ENCODE measurements around the gene UQCR10.

The UQCR10 gene

DNA sequence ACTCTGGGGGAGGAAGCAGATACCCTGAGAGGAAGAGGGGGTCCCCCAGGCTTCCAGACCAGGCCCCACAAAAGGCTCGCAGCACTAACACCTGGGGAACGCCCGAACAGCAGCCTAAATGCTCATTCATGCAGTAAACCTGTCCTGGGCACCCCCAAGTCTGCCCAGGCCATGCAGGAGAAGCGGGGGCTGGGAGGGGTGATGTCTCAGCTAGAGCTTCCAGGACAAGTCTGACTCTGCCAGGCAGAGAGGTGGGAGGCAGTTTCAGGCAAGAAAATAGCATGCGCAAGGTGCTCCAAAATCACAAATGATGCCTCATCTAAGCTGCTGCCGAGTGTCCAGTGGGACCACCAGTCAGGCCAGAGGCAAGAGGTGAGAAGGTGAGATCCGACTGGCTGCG lies 32.8 kb upstream of the UQCR10 start:
- Histone ChIP-seq H3K27me3 (ENCODE audit: insufficient read depth, poor library complexity, severe bottlenecking) (no peaks in the 10 kb centered on the region), H3K4me3 (replicated peaks; ENCODE audit: insufficient read depth, low read length) (no peak overlapping the region), H3K27ac (replicated peaks) (no peak overlapping the region)
- TF ChIP-seq, protein P1, sequence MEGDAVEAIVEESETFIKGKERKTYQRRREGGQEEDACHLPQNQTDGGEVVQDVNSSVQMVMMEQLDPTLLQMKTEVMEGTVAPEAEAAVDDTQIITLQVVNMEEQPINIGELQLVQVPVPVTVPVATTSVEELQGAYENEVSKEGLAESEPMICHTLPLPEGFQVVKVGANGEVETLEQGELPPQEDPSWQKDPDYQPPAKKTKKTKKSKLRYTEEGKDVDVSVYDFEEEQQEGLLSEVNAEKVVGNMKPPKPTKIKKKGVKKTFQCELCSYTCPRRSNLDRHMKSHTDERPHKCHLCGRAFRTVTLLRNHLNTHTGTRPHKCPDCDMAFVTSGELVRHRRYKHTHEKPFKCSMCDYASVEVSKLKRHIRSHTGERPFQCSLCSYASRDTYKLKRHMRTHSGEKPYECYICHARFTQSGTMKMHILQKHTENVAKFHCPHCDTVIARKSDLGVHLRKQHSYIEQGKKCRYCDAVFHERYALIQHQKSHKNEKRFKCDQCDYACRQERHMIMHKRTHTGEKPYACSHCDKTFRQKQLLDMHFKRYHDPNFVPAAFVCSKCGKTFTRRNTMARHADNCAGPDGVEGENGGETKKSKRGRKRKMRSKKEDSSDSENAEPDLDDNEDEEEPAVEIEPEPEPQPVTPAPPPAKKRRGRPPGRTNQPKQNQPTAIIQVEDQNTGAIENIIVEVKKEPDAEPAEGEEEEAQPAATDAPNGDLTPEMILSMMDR (IDR thresholded peaks at IDR 0.05; ENCODE audit: insufficient read depth, low read length): no peak
- TF ChIP-seq, protein P2, sequence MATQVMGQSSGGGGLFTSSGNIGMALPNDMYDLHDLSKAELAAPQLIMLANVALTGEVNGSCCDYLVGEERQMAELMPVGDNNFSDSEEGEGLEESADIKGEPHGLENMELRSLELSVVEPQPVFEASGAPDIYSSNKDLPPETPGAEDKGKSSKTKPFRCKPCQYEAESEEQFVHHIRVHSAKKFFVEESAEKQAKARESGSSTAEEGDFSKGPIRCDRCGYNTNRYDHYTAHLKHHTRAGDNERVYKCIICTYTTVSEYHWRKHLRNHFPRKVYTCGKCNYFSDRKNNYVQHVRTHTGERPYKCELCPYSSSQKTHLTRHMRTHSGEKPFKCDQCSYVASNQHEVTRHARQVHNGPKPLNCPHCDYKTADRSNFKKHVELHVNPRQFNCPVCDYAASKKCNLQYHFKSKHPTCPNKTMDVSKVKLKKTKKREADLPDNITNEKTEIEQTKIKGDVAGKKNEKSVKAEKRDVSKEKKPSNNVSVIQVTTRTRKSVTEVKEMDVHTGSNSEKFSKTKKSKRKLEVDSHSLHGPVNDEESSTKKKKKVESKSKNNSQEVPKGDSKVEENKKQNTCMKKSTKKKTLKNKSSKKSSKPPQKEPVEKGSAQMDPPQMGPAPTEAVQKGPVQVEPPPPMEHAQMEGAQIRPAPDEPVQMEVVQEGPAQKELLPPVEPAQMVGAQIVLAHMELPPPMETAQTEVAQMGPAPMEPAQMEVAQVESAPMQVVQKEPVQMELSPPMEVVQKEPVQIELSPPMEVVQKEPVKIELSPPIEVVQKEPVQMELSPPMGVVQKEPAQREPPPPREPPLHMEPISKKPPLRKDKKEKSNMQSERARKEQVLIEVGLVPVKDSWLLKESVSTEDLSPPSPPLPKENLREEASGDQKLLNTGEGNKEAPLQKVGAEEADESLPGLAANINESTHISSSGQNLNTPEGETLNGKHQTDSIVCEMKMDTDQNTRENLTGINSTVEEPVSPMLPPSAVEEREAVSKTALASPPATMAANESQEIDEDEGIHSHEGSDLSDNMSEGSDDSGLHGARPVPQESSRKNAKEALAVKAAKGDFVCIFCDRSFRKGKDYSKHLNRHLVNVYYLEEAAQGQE (IDR thresholded peaks at IDR 0.05; ENCODE audit: insufficient replicate concordance, low read depth): no peak
- TF ChIP-seq GABPA (IDR thresholded peaks at IDR 0.05; ENCODE audit: low read depth): no peak
- TF ChIP-seq SPI1 (IDR thresholded peaks at IDR 0.05; ENCODE audit: borderline replicate concordance, low read depth): no peak
- TF ChIP-seq POLR2AphosphoS5 (IDR thresholded peaks at IDR 0.05; ENCODE audit: low read depth): no peak
- no peak for DNase-seq (ENCODE audit: low read depth in 1 of 2, low spot score in 1 of 2)

DNA sequence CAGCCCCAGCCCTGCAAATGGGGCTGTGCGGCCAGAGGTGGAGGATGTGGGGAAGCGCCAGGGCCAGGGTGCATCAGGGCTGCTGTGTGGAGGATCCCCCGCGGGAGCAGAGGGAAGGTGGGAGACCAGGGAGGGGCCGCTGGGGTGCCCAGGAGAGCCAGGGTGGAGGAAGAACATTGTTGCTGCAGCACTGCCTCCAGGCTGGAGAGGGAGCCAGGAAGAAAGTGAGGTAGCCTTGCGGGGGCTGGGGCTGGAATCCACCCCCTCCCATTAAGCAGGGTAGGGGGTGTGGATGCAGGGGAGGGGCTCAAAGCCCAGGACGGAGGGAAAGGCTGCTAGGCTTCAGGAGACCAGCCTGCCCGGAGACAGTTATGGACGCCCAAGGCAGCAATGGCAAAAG lies 32.3 kb upstream of the UQCR10 start:
- no peak for TF ChIP-seq POLR2AphosphoS5 (IDR thresholded peaks at IDR 0.05; ENCODE audit: low read depth)
- TF ChIP-seq, protein P2 (IDR thresholded peaks at IDR 0.05; ENCODE audit: insufficient replicate concordance, low read depth): no peak
- TF ChIP-seq GABPA (IDR thresholded peaks at IDR 0.05; ENCODE audit: low read depth): no peak
- TF ChIP-seq SPI1 (IDR thresholded peaks at IDR 0.05; ENCODE audit: borderline replicate concordance, low read depth): no peak
- TF ChIP-seq, protein P1 (IDR thresholded peaks at IDR 0.05; ENCODE audit: insufficient read depth, low read length): no peak
- Histone ChIP-seq H3K4me3 (replicated peaks; ENCODE audit: insufficient read depth, low read length) (no peak overlapping the region), H3K27me3 (ENCODE audit: insufficient read depth, poor library complexity, severe bottlenecking) (no peaks in the 10 kb centered on the region), H3K27ac (replicated peaks) (no peak overlapping the region)
- no peak for DNase-seq (ENCODE audit: low read depth in 1 of 2, low spot score in 1 of 2)

DNA sequence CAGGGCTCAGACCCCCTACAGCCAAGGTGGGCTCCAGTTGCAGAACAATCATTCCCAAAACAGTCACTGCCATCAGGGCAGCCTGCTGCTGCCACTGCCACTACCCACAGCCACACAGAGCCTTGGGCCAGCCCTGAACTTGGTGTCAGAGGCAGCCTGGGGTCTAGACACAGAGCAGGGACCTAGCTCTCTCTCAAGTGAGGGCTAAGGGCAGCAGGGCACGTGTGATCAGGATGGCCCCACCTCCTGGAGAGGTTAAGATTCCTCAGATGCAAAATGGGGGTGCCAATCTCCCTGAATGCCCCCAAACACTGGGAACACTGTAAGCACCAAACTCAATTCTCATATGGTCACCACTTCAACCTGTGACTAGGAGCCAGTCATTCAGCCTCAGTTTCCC lies 31.8 kb upstream of the UQCR10 start:
- TF ChIP-seq, protein P1 (IDR thresholded peaks at IDR 0.05; ENCODE audit: insufficient read depth, low read length): no peak
- TF ChIP-seq, protein P2 (IDR thresholded peaks at IDR 0.05; ENCODE audit: insufficient replicate concordance, low read depth): no peak
- TF ChIP-seq GABPA (IDR thresholded peaks at IDR 0.05; ENCODE audit: low read depth) (no peak), POLR2AphosphoS5 (IDR thresholded peaks at IDR 0.05; ENCODE audit: low read depth) (no peak), SPI1 (IDR thresholded peaks at IDR 0.05; ENCODE audit: borderline replicate concordance, low read depth) (no peak)
- Histone ChIP-seq H3K27me3 (ENCODE audit: insufficient read depth, poor library complexity, severe bottlenecking) (no peaks in the 10 kb centered on the region), H3K27ac (replicated peaks) (no peak overlapping the region), H3K4me3 (replicated peaks; ENCODE audit: insufficient read depth, low read length) (no peak overlapping the region)
- DNase-seq (ENCODE audit: low read depth in 1 of 2, low spot score in 1 of 2): no peak
